ENCODE results near the gene UPF2. TPM values are rescaled to one million over a fixed set of nuclear protein-coding genes. Genes with fewer than 3 reads are reported as not detected.
A peak's percentile ranks its signal among the peaks of the same experiment; 100 is the strongest.

Gene UPF2
- total and polyA plus RNA-seq, 2 of the 13 experiments (the other 11 are each of a cell fraction or from before 2014, with no cell fraction given): 6.2 to 14.5 TPM

GRCh38 chr10:11898372-11899066, 144.1 kb downstream of the UPF2 start (continued):
- no peak for TF ChIP-seq NFE2L2 (IDR thresholded peaks at IDR 0.05; ENCODE audit: low read length)
- no peak for TF ChIP-seq AHR (CRISPR knock-in tag; IDR thresholded peaks at IDR 0.05)
- peak; percentile 94 for TF ChIP-seq ATF2 (CRISPR knock-in tag; IDR thresholded peaks at IDR 0.05)
- no peak for TF ChIP-seq ZNF3 (CRISPR knock-in tag; IDR thresholded peaks at IDR 0.05)
- 0 out of 2 replicates have a peak, but pooled peaks have one; percentile 37 for TF ChIP-seq PBX2 (CRISPR knock-in tag; IDR thresholded peaks at IDR 0.05)
- TF ChIP-seq MYC (CRISPR knock-in tag; IDR thresholded peaks at IDR 0.05; ENCODE audit: borderline replicate concordance): no peak
- no peak for TF ChIP-seq ZMAT3 (CRISPR knock-in tag; conservative IDR thresholded peaks at IDR 0.05)
- TF ChIP-seq ZNF607 (CRISPR knock-in tag; IDR thresholded peaks at IDR 0.05; ENCODE audit: borderline replicate concordance): no peak
- TF ChIP-seq ZGPAT (CRISPR knock-in tag; IDR thresholded peaks at IDR 0.05): no peak
- TF ChIP-seq ZNF691 (CRISPR knock-in tag; IDR thresholded peaks at IDR 0.05; ENCODE audit: borderline replicate concordance, low read depth): no peak; the same call in 1 of the 2 replicates
- no peak; the same call in 1 of the 2 replicates for TF ChIP-seq KDM2A (CRISPR knock-in tag; IDR thresholded peaks at IDR 0.05; ENCODE audit: borderline replicate concordance, low read depth)
- no peak for TF ChIP-seq ZNF616 (CRISPR knock-in tag; IDR thresholded peaks at IDR 0.05; ENCODE audit: low read depth)
- TF ChIP-seq SRSF4 (IDR thresholded peaks at IDR 0.05; ENCODE audit: low read depth, low read length, poor library complexity, severe bottlenecking): no peak
- TF ChIP-seq FOXP4 (CRISPR knock-in tag; IDR thresholded peaks at IDR 0.05): peak; percentile 62
- no peak for TF ChIP-seq MAFG (CRISPR knock-in tag; IDR thresholded peaks at IDR 0.05)
- no peak for TF ChIP-seq MED8 (CRISPR knock-in tag; IDR thresholded peaks at IDR 0.05; ENCODE audit: insufficient replicate concordance)
- no peak for TF ChIP-seq HMGXB3 (CRISPR knock-in tag; IDR thresholded peaks at IDR 0.05; ENCODE audit: borderline replicate concordance)
